Fibroblast of skin of back (primary cell): ENCODE data around the gene SLC9A8.
"Not testable (repeated sequence)": the region's sequence is repeated elsewhere in the genome, so short reads cannot be mapped to it uniquely, and the experiment has no call there.

ENCODE experiments used
- DNase-seq: peaks from one replicate; pipeline ENCODE4 v3.0.0-alpha.2; 2013

The SLC9A8 gene

DNA sequence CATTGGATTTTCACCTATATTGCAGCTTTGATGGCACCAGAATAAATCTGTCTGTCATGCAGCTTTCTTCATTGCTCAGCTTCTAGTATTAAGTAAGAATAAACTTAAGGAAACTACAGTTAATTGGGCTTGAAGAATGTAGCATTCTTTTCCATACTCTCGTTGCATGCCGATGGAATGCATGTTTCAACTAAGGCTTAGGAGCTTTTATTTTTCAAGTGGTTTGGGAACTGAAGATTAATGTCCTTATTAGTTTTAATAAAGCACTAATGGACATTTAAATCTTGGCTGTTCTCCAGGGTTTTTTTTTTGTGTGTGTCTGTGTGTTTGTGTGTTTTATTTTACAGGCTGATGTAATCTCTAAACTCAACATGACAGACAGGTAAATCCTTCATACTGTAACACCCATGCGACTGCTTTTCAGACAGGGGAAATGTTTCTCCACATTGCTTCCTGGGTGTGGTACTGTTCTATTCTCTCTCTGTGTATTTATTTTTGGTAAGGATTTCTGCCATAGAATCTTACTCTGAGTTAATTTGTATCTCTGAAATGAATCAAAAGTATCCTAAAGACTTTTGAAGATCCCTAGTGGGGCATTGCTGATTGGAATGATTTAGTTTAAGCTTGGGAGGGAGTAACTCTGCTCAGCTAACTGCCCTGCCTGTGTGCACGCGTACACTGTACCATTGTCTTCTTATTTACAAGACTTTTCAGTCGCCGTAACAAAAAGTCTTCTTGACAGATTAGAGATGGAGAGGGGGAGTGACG lies 38.0 kb downstream of the SLC9A8 start:
- no peak for DNase-seq

- DNase-seq, result no peak
These were observed 38.6 kb downstream of the SLC9A8 start for GRCh38 chr20:49851231-49851705.

GRCh38 chr20:49851991-49852390 lies 39.4 kb downstream of the SLC9A8 start:
- no peak for DNase-seq

DNA sequence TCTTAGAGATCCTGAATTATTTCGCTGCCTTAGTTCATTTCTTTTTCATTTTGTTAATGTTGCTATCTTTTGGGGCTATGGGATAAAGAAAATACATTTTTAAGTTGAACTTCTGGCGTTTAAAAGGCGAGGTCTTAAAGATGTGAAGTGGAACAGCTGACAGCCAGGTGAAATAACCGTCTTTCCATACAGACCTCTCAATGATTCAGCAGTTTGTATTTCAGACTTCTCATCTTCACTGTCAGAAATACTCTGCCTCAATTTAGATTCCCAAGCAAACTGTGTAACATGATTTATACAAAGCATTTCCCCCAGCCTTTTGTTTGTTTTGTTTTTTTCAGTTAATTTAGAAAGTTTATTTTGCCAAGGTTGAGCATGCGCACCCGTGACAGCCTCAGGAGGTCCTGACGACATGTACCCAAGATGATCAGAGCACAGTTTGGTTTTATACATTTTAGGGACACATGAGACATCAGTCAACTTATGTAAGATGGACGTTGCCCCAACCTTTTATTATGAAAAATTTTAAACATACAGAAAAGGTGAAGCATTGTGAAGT lies 40.0 kb downstream of the SLC9A8 start:
- no peak for DNase-seq

DNA sequence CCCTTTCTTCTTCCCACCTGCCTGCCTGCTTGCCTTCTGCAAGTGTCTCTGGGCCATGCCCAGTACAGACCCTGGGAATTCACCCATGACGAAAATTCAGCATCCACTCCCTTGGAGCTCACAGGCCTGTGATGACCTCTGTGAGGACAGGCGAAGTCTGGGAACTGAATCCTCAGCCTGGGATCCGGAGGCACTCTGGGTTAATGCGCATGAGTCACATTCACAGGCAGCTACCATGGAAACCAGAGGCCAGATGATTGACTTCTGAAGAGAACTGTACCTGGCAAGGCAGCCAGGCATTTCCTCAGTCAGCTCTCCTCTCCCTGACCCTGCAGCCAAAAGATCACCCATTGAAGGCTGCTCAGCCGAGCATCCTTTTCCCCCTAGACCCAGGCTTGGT lies 41.0 kb downstream of the SLC9A8 start:
- peak; percentile 42 for DNase-seq

DNA sequence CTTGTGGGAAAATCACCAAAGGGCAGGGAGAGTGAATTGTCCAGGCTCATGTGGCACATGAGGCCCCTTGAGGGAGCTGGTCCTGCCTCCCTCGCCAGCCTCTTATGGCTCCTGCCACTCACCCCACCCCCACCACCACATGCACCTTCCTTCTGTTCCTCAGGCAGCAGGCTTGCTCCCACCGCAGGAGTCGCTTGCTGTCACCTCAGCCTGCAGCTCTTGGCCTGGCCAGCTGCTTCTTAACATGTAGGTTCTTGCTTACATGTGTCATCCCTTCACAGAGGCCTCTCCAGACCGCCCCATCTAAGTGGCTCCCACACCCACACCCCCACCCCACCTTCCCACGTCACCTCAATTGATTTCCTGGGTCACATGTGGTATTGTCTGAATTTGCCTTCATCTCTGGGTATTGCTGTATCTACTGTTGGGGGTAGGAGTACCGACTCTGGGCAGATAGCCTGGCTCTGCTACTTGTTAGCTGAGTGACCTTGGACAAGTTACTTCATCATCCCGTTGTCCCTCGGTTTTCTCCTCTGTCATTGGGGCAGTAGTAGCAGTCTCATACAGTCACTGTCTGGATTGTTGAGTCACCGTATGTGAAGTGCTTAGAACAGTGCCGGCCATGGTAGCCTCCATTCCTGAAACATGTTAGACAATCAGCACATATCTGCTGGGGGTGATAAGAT lies 41.7 kb downstream of the SLC9A8 start:
- no peak for DNase-seq

- no peak for DNase-seq
These were observed 44.3 kb downstream of the SLC9A8 start for GRCh38 chr20:49856904-49857303.

- peak; percentile 25 for DNase-seq
These were observed 45.5 kb downstream of the SLC9A8 start for GRCh38 chr20:49858076-49858585.

DNA sequence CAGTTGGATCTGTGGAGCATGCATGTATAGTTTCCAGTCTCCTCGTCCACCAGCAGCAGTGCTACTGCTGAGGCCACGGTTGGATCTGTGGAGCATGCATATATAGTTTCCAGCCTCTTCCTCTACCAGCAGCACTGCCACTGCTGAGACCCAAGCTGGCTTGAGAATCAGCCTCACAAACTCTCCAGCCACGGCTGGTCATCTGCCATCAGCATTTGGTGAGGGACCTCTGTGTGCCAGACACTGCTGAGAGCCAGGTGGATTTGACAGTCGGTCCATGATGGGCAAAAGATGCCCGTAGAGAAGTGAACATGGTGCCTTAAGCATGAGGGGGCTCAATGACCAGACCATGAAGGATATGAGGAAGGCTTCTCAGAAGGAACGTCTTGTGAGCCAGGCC lies 46.4 kb downstream of the SLC9A8 start:
- no peak for DNase-seq

DNA sequence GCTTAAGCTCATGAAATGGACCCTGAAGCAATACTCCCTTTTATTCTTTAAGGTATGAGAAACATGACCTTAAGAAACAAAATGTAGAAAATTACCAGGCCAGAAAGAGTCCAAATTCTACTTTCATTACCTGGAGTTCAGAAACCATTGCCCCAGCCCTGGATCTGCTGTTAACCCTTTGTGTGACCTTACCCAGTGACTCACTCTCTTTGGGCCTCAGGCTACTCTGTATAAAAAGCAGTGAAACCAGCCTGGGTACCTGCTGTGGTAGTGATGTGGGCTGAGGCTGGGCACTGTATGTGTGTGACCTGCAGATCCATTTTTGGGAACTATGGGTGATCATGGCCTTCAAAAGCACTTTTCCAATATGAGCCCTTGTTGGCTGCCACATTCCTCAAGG lies 47.2 kb downstream of the SLC9A8 start:
- no peak for DNase-seq

- DNase-seq, result not testable (repeated sequence)
These were observed 48.6 kb downstream of the SLC9A8 start for GRCh38 chr20:49861232-49861631.

DNA sequence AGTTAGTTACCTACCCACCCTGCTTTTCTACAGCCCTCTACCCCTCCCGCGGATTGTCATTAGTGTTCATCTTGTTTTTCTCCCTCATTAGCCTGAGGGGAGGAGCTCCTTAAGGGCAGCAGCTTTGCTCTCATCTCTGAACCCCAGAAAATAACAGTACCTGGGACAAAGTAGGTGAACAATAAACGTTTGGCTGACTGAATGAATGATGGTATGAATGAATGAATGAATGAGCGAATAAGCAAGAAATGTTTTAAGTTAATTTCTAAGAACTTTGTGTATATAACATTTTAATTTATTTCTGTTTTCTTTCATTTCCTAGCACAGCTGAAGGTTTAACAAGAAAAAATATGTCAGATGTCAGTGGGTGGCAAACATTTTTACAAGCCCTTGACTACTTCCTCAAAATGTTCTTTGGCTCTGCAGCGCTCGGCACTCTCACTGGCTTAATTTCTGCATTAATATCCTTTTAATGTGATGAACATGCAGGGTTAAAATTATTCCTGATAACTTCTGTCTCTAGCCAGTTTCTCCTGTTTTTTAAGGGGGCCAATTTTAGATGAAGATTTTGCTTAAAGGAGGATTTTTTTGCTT lies 50.1 kb downstream of the SLC9A8 start:
- DNase-seq, result no peak

DNA sequence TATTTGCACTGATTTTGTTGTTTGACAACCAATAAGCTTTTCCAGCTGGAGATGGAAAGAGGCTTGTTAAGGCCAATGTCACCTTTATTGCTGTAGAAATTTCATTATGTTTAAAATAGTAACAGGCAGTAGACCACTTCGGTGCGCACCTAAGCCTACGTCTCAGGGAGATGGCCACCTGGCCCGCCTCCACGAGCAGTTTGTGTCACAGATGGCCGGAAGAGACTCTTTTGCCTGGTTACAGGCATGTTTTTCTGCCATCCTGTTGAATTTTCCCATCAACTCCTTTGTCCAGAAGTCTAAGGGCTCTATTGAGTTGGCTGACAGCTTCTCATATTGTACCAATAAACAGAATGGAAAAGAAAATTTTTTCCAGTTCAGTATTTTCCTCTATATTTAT lies 51.0 kb downstream of the SLC9A8 start:
- no peak for DNase-seq

GRCh38 chr20:49865559-49865958 lies 52.9 kb downstream of the SLC9A8 start:
- peak; percentile 36 for DNase-seq

DNA sequence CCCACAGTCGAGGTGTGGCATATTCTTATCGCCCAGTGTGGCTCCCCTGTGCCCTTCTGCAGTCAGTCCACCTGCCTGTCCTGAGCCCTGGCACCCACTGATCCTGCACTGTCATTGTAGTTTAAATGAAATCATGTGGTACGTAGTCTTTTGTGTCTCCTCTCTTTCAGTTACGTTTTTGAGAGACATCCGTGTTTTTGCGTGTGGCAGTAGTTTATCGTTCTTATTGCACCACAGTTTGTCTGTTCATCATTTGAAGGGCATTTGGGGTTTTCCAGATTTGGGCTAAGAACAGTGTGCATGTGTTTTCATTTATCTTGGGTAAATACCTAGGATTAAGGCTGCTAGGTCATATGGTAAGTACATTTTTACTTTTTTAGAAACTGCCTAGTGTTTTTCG lies 53.4 kb downstream of the SLC9A8 start:
- DNase-seq, result peak; percentile 78

GRCh38 chr20:49867453-49868215 lies 55.0 kb downstream of the SLC9A8 start:
- no peak for DNase-seq

DNA sequence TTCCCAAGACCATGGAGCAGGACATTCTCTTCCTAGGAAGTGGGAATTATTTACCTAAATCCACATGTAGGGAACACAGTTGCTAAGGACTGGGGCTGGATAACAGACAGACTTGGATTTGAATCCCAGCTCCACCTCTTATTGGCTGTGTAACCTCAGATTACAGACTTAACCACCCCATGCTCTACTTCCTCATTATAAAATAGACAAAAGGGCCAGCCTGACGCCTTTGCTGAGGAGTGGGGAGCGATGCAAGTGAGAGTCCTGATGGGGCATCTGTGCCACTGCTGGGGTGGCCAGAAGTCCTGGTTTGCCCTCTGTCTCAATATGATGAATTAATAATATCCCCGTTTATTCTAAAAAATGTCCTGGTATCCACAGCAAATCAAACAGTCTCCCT lies 55.9 kb downstream of the SLC9A8 start:
- DNase-seq, result no peak

- no peak for DNase-seq
These were observed 56.3 kb downstream of the SLC9A8 start for GRCh38 chr20:49868964-49869363.

GRCh38 chr20:49870261-49870660 lies 57.6 kb downstream of the SLC9A8 start:
- DNase-seq, result no peak

DNA sequence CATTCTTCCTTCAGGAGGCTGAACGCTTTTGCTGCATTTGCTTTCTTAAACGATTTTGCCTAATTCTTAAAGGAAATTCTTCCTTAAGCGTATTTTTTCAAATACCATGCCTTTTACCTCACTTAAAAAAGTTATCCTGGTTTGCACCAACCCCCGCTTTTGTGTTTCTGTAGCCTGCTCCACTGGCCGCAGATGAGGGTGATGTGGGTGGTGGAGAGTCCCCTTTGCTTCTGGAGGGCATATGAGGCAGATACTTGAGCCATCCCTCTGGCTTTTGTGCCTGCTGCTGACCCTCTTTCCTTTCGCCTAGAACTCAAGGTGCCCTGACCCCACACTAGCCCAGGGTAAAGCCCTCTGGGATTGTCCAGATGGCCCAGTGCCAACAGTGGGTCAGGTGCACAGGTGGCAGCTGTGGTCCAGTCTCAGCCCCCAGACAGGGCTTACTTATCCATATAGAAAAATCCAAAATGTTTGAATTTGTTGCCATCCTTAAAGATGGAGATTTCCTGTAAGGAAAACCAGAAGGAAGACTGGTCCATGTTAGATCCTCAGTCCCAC lies 58.8 kb downstream of the SLC9A8 start:
- DNase-seq, result no peak

GRCh38 chr20:49872056-49872455 lies 59.4 kb downstream of the SLC9A8 start:
- no peak for DNase-seq

- DNase-seq, result no peak
These were observed 62.1 kb downstream of the SLC9A8 start for GRCh38 chr20:49874696-49875095.
